ENCODE data around the gene GNB1.
A peak's percentile ranks its signal among the peaks of the same experiment; 100 is the strongest.
"Not testable (repeated sequence)": the region's sequence is repeated elsewhere in the genome, so short reads cannot be mapped to it uniquely, and the experiment has no call there.

Gene GNB1

DNA sequence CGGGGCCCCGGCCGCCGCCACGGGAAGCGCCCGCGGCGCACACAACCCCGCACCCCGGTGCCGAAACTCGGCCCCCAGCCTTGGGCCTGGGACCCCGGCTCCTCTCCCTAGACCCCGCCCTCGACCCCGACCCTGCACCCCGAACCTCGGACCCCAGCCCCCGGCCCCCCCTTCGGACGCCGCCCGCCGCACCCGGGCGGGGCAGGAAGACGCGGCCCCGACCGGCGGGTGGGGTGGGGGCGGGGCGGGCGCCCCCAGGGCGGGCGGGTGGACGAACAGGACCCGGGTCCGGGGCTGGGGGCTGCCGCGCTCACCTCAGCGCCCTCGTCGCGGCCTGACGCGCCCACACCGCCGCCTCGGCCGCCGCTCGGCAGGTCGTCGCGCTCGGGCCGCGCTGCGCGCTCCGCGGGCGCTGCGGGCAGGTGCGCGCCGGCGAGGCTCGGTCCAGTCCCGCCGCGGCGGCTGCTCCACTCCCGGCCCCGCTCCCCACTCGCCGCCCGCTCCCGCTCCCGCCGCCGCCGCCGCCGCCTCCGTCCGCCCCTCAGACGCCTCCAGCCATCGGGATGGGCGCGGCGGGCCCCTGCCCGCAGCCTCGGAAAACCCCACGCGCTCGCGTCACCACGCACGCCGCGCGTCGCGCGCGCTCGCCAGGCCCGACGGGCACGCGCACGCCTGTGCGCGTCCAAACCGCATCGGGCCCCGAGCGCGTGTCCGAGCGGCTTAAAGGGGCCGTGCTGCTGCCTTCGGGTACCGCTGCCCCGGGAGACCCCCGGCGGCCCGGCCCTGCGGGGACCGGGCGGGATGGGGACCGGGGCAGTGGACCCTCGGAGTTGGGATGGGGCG lies at the start of gene GNB1:
Gene GNB1, minus strand, starts transcription at position 582 of the 843 bp plus-strand sequence. CDS start 65,634 bp downstream, outside the sequence.
- peak; percentile 86 for DNase-seq (ENCODE audit: low spot score)

DNA sequence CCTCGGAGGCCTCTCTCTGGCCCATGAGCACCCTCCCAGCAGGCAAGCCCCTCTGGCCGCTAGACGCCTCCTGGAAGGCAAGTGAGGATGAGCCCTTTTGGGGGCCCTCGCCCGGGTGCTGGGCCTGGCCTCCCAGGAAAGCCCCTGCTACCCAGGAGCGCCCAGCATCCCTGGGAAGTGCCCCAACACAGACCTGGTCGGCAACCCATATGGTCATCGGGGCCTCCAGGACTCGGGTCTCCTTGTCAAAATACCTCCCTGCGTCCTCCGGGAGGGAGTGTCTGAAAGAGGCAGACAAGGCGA lies 49.2 kb upstream of the GNB1 start:
- no peak for DNase-seq (ENCODE audit: low spot score)

DNA sequence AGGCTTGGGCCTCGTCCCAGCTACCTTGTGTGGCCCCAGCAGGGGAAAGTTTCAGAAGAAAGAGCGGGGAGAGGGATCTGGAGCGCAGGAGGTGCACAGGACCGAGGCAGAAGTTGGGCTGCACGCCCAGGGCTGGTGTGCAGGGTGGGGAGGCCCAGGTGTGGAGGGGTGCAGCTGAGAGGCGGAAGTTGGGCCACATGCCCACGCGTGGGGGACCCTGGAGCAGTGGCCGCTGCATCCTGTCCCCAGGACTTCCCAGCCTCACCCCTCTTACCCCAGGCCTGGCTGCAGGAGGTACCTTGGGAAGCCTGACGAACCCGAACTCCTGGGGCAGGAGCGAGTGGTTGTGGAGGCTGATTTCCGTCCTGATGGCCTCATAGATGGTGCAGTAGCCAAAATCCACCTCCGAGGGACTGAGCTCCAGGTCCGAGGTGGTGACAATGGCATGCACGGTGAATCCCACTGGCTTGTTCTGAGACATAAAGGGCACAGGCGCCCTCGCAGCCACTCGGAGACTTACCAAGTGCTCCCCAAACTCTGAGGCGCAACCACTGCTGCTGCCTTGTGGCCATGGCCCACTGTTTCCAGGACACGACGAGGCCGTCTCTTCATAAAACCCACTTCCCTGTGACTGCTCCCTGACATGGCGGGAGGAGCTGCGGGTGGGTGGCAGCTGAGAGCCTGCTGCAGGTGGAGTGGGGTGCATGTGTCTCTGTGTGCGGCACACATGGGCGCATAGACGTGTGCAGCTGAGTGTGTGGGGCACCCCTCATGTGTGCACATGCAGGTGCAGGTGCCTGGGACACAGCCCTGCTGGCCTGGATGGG lies 48.6 kb upstream of the GNB1 start:
- DNase-seq (ENCODE audit: low spot score) = no peak

DNA sequence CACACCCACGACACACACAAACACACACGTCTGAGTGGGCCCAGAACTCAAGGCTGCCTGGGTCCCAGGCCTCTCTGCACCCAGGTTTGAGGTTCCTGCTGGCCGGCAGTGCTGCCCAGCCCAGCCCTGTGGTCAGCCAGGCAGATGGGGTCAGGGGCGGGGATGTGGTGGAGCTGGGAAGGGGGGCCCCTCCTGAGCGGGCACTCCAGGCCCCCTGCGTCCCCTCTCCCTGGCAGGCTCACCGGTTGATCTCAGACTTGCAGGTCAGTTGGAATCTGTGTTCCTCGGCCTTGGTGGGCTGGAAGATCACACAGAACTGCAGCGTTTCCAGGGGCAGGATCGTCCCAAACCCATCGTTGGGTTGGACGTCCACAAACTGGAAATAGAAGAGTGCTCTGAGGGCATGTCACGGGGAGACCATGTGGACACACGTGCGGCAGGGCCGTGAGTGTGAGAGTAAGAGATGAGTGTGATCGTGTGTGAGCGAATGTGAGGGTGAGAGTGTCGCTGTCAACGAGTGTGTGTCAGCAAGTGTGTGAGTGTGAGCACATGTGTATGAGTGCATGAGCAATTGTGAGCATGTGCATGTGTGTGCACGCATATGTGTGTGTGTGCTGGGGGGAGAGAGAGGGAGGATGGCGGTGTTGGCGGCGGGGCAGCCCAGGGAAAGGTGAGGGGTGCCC lies 47.9 kb upstream of the GNB1 start:
- DNase-seq (ENCODE audit: low spot score) = no peak

DNA sequence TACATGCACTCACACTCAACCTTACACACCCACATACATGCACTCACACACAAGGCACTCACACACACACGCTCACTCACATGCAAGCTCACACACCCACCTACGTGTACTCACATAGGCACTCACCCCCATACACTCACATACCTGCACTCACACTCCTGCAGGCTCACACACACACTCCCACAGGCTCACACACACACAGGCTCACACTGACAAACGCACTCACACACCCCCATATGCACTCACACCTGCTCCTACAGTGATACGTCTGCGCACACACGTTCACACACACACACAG lies 47.3 kb upstream of the GNB1 start:
- DNase-seq (ENCODE audit: low spot score) = no peak

DNA sequence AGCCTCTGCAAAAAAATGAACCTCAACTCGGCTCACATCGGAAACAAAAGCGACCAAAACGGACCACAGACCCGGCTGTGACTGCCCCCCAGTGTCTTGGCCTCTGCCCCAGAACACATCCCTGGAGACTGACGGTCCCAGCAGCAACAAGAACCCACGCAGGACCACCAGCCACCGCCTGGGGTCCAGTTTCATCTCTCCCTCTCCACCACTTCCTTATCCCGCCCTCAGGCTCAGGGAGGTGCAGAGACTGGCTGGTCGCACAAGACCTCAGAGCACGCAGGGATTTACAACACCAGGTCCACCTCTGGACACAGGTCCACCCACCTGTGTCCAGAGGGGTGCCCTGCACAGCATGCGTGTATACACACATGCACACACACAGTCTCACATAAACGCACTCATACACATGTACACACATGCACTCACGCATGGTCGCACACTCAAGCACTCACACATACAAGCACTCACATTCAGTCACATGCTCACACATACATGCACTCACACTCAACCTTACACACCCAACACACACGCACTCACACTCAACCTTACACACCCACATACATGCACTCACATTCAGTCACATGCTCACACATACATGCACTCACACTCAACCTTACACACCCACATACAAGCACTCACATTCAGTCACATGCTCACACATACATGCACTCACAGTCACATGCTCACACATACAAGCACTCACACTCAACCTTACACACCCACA lies 46.8 kb upstream of the GNB1 start:
- DNase-seq (ENCODE audit: low spot score) = no peak

DNA sequence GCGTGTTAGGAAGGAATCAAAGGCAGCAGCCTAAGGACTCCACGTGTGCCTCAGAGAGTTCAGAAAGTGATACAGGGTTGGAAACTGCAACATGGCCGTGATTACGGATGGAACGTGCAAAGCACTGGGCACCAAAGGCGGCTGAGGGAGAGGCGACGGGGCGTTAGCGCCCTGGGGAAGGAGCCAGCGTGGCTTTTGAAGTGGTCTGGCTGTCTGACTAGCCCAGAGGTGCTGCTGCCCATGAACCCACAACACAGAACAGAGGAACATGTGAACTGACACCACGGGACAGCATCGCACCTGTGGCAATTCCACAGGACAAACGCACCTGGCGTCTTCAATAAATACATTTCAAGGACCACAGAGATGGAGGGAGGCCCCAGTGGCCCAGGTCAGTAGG lies 46.2 kb upstream of the GNB1 start:
- DNase-seq (ENCODE audit: low spot score) = no peak

DNA sequence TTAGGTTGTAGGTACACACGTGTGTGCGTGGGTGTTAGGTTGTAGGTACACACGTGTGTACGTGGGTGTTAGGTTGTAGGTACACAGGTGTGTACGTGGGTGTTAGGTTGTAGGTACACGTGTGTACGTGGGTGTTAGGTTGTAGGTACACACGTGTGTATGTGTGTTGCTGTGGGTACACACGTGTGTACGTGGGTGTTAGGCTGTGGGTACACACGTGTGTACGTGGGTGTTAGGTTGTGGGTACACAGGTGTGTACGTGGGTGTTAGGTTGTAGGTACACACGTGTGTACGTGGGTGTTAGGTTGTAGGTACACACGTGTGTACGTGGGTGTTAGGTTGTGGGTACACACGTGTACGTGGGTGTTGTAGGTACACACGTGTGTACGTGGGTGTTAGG lies 44.0 kb upstream of the GNB1 start:
- not testable (repeated sequence) for DNase-seq (ENCODE audit: low spot score)

DNA sequence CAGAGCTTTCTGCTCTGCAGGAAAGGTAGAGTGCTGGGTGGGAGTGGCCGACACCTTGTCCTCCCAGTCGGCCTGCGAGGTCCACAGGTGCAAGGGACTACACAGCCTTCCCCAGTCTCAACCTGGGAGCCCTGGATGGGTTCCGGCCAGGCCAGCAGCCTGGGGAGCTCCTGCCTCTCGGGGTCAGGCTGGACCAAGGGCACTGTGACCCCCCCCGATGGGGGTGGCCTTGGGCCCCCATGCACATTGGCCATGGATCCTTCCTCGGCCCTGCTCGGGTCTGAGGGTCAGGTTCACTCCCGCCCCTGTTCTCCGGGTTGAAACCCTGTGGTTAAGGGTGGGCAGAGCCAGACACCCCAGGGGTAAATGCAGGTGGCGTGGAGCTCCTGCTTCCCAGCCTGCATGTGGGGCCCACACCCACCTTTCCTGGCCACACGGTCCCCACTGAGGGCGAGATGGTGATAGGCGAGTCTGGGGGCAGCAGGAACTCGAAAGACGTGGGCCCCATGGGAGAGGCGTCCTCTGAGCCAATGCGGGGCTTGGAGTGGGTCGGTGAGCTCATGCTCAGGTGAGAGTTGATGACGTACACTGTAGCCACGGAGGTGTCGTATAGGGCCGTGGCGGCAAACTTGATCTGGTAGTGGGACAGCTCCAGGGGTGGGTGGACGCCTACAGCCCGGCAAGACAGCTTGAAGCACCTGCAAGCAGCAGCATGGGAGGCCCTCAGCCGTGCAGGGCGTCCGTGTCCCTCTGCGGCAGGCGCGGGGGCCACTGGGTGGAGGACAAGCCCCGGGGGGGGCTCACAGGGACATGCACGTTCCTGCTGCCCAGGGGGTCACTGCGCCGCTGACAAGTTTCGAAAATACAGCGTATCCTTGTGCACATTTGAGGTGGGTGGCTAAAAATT lies 39.0 kb upstream of the GNB1 start:
- DNase-seq (ENCODE audit: low spot score) = no peak

DNA sequence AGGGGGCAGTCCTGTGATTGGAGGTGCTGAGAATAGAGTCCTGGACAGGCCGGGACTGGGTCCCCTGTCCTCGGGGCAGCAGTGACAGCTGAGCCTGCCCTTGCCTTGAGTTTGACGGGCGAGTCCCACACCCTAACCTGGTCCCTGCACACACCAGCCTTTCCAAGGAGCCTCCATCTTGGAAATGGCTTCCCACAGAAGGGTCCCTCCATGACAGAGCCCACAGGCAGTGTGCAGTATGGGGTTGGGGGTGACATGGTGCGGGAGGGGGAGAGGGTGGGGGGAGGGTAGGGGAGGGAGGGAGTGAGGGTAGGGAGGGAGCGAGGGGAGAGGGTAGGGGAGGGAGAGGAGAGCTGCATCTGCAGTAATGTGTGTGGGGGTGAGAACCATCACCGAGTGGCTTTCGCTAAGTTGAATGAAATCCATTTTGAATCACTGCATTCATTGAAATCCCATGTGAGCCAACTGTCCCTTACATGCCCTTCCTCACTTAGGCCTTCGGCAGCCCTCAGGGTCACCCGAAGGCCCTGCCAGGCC lies 38.3 kb upstream of the GNB1 start:
- no peak for DNase-seq (ENCODE audit: low spot score)

DNA sequence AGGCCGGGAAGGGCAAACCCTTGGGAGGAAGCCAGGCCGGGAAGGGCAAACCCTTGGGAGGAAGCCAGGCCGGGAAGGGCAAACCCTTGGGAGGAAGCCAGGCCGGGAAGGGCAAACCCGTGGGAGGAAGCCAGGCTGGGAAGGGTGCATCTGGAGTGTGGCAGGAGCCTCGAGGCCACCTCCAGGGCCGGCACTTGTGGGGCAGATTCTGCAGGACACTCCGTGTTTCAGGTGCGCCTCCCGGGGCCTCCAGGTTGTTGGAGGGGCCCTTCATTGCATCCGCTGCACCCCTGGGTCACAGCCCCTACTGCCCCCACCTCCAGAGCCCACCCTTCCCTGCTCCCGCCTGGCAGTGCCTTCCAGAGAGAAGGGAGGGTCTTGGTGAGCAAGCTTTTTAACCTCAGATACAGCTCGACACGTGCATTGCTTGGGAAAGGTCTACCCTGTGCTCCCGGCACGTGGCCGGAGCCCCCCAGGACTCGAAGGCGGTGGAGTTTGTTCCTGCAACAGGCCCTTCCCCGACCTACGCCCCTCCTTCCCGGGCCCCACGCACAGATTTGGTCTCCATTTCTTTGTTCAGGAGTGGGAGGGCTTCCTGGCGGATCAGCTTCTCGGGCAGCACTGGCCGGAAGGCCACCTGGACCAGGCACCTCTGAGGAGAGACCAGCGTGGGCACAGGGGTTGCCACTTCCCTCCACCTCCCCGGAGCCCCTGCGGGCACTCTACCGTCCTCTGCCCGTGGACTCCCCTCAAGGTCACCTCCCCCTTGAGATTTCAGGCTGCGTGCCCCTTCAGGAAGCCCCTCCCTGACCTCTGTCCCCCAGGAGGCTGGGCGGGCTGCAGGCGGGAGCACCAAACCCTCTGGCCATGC lies 37.6 kb upstream of the GNB1 start:
- DNase-seq (ENCODE audit: low spot score) = no peak

DNA sequence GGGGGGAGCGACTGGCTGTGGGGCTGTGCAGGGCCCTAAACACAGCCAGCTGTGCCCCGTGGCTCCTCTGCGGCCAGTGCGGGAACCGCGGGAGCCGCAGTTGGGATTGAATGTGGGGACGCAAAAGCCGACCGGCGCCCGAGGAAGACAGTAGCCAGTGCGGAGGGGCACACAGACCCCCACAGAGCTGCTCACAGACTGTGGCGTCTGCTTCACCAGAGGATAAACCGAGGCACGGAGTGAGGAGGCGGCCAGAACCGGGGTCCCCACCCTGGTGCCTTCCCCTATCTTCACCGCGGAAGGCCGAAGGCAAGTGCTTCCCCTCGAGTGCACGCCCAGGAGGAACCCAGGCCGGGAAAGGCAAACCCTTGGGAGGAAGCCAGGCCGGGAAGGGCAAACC lies 36.9 kb upstream of the GNB1 start:
- no peak for DNase-seq (ENCODE audit: low spot score)

DNA sequence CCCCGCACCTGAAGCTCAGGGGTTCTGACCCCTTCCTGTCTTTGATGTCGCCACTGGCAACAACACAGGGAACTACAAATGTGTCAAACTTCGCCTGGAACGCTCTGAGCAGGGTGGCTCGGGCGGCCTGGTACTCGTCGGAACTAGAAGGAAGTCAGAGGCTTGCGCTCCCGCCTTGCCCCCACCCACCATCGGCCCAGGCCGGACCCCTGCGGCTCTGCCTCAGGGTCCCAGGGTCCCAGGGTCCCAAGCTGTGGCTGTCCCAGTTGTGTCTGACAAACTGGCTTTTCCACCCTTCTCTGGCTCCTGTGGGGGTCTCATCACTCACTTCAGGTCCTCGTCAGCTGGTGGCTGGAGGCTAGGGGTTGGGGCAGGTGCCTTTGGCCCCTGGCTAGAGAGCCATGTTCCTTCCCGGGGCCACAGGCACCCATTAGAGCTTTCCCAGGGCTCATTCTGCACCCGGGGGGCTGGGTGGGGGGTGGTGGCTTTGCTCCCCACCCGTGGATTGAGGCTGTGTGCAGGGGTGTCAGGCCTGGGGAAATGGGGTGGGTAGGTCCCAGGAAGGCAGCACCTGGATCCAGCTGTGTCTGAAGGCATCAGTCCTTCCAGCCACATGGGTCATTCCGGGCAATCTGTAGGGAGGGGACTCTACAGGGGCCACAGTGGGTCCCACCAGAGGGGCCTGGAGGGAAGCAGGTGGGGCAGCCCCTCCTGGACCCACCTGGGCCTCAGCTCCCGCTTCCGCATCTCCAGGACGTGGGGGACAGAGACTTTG lies 36.2 kb upstream of the GNB1 start:
- no peak for DNase-seq (ENCODE audit: low spot score)

DNA sequence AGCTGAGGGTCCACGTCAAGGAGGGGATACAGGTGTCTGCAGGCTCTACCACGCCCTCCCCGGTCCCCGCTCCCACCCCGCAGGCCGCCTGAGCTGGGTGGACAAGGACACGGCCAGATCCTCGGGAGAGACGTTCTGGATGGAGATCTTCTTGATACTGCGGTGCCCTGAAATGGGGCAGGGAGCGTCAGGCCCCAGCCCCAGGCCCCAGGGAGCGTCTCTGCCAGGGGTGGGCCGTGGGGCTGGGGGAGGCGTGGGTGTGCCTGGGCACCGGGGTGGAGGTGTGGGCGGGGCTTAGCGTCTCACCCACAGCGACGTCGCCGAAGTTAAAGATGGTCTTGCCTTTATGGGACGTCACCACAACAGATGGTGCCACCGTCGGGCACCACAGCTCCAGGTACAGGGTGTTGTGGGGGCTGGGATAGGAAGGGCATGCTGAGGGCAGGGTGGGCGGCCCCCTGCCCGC lies 35.5 kb upstream of the GNB1 start:
- DNase-seq (ENCODE audit: low spot score) = no peak

DNA sequence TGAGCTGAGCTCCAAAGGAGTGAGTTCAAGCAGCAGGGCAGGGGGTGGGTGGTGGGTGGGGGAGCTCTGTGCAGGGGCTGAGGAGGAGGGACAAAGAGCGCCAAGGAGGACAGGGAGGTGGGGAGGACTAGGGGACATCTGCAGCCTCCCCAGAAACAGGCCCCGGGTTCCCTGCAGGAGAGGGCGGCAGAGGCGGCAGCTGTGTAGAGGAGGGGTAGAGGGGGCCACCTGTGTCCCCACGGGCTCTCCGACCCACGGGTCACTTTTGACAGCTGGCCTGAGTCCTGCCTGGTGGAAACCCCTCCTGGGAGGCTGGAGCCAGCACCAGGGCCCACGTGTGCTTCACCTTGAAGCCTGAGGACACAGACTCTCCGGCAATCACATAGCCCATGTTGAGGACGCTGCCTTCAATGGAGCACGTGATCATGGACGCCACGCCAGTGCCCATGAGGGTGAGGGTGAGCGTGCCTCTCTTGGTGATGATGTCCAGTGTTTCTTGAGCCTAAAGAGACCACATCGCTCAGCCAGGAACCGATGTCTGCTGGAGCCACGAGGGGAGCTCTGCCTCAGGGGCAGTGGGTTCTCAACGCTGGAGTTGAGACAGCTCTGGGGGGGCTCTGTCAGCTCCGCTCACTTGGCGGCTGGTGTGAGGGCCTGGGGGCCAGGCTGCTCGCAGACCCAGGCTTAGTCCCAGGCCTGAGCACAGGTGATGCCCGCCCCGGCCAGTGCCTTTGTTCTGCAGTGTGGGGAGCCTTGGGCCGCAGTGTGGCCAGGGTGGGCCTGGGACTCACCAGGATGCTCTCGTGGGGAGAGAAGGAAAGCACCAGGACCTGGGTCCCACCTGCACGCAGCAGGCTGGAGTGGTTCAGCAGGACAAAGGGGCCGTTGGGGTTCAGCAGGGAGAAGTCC lies 34.8 kb upstream of the GNB1 start:
- DNase-seq (ENCODE audit: low spot score) = no peak

DNA sequence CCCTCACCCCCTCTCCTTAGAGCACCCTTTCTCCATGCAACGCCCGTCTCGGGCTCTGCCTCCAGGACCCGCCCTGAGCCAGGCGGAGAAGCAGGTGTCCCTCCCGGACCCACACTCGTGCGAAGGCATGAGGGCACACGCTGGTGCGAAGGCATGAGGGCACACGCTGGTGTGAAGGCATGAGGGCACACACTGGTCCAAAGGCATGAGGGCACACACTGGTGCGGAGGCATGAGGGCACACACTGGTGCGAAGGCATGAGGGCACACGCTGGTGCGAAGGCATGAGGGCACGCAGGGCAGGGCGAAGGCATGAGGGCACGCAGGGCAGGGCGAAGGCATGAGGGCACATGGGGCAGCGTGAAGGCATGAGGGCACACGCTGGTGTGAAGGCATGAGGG lies 34.0 kb upstream of the GNB1 start:
- no peak for DNase-seq (ENCODE audit: low spot score)

DNA sequence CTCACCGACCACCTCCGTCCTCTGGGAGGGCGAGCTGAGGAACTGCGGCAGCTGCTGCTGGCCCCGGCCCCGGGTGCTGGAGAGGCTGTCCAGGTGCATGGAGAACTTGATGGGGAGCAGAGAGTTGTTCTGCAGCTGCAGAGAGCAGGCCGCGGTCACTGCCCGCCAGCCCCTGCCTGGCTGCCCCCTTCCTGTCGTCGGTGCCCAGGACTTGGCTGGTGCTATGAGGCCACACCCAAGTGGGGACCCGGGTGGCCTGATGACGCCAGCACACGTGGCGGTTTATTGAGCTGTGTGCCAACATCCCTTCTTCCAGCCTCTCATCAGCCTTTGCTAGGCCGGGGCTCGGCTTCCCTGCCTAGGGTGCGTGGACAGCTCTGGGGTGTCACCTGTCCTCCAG lies 33.5 kb upstream of the GNB1 start:
- DNase-seq (ENCODE audit: low spot score) = no peak

Measured in RKO (cell line).